Measurements from ENCODE around the gene NPLOC4.

NPLOC4 gene

GRCh38 chr17:81660441-81660840 lies 23.5 kb upstream of the NPLOC4 start:
- DNase-seq, result no peak

- DNase-seq, result no peak
Measured at GRCh38 chr17:81659038-81659437, 22.1 kb upstream of the NPLOC4 start.

- DNase-seq, result no peak
Measured at GRCh38 chr17:81656835-81657234, 19.9 kb upstream of the NPLOC4 start.

GRCh38 chr17:81656118-81656743 lies 19.3 kb upstream of the NPLOC4 start, which contains the start of gene PDE6G:
PDE6G (minus strand) TSS chr17:81656542; CDS start chr17:81653305, 3,237 bp downstream.
- no peak for DNase-seq

GRCh38 chr17:81655378-81656117 lies 18.6 kb upstream of the NPLOC4 start:
- no peak for DNase-seq

GRCh38 chr17:81652906-81653771 lies 16.2 kb upstream of the NPLOC4 start:
- DNase-seq, result no peak

GRCh38 chr17:81651692-81652091 lies 14.8 kb upstream of the NPLOC4 start:
- no peak for DNase-seq

GRCh38 chr17:81650951-81651350 lies 14.0 kb upstream of the NPLOC4 start:
- DNase-seq, result no peak

GRCh38 chr17:81648707-81649085 lies 11.8 kb upstream of the NPLOC4 start:
- no peak for DNase-seq

- no peak for DNase-seq
Measured at GRCh38 chr17:81648013-81648706, 11.2 kb upstream of the NPLOC4 start.

GRCh38 chr17:81647640-81648012 lies 10.7 kb upstream of the NPLOC4 start:
- no peak for DNase-seq

- no peak for DNase-seq
Measured at GRCh38 chr17:81646869-81647600, 10.1 kb upstream of the NPLOC4 start.

- peak; percentile 38 to 46 for DNase-seq
Measured at GRCh38 chr17:81644976-81645952, 8.4 kb upstream of the NPLOC4 start.

GRCh38 chr17:81644496-81644895 lies 7.6 kb upstream of the NPLOC4 start:
- no peak for DNase-seq

GRCh38 chr17:81641825-81642489 lies 5.0 kb upstream of the NPLOC4 start:
- no peak for DNase-seq

- no peak for DNase-seq
Measured at GRCh38 chr17:81640011-81640410, 3.1 kb upstream of the NPLOC4 start.

- no peak for DNase-seq
Measured at GRCh38 chr17:81638683-81639082, 1.8 kb upstream of the NPLOC4 start.

GRCh38 chr17:81635973-81636504 lies 873 bp downstream of the NPLOC4 start:
- DNase-seq, result peak; percentile 28 to 45

- no peak for DNase-seq
Measured at GRCh38 chr17:81635431-81635830, 1.5 kb downstream of the NPLOC4 start.

- no peak for DNase-seq
Measured at GRCh38 chr17:81631482-81631881, 5.4 kb downstream of the NPLOC4 start.
